Keratinocyte (primary cell): ENCODE results near the gene NYAP2. TPM values are rescaled to one million over a fixed set of nuclear protein-coding genes. Genes with fewer than 3 reads are reported as not detected.

Experiments used
- DNase-seq: peaks from one replicate; pipeline ENCODE4 v3.0.0-alpha.2; 2011; ENCODE audit warnings: low read depth, missing footprints, low spot score
- FAIRE-seq: peaks from 2 replicates; lab custom pipeline; 2011; peaks lifted over from hg19 to GRCh38; lab: Jason Lieb, UNC
- H2AFZ ChIP-seq: 2 replicates; pipeline ENCODE4 v1.6.0; 2012; ENCODE audit warnings: low read length, control low read depth, inconsistent platforms; ENCODE audit not compliant: control insufficient read depth
- H3K27ac ChIP-seq: 2 replicates; pipeline ENCODE4 v1.5.1; 2011; ENCODE audit warnings: low read length; ENCODE audit not compliant: control insufficient read depth, insufficient read depth
- H3K27me3 ChIP-seq: 3 replicates; pipeline ENCODE4 v1.6.0; 2011; ENCODE audit warnings: low read length; ENCODE audit not compliant: control insufficient read depth, insufficient read depth; ENCODE audit errors: extremely low read depth
- H3K36me3 ChIP-seq, 2 experiments: 2 replicates in 1 of 2; 3 replicates in 1 of 2; pipeline ENCODE4 v1.5.1; 2011; ENCODE audit warnings: low read length in 2 of 2, mild to moderate bottlenecking in 1 of 2; ENCODE audit not compliant: control insufficient read depth in 2 of 2, insufficient read depth in 2 of 2; ENCODE audit errors: extremely low read depth in 1 of 2
- H3K4me1 ChIP-seq: 3 replicates; pipeline ENCODE4 v1.5.1; 2011; ENCODE audit warnings: low read length; ENCODE audit not compliant: control insufficient read depth, insufficient read depth; ENCODE audit errors: extremely low read depth
- H3K4me2 ChIP-seq: 3 replicates; pipeline ENCODE4 v1.6.0; 2011; ENCODE audit warnings: low read depth, low read length; ENCODE audit not compliant: control insufficient read depth, insufficient read depth; ENCODE audit errors: extremely low read depth
- H3K4me3 ChIP-seq, 3 experiments: fragments of 200-600 bp in 1 of 3; sonication (generic) in 1 of 3; 2 replicates in 2 of 3; 3 replicates in 1 of 3; pipeline ENCODE4 v1.5.1; 2011 to 2016; ENCODE audit warnings: low read length in 3 of 3, mild to moderate bottlenecking in 3 of 3, control low read depth in 2 of 3, inconsistent platforms in 1 of 3, low read depth in 1 of 3, mixed read lengths in 1 of 3, mixed run types in 1 of 3, moderate library complexity in 1 of 3; ENCODE audit not compliant: control insufficient read depth in 2 of 3, insufficient read depth in 2 of 3; ENCODE audit errors: extremely low read depth in 1 of 3
- H3K79me2 ChIP-seq: 2 replicates; pipeline ENCODE4 v1.6.0; 2012; ENCODE audit warnings: low read length; ENCODE audit not compliant: control insufficient read depth, insufficient read depth
- H3K9ac ChIP-seq: 3 replicates; pipeline ENCODE4 v1.6.0; 2011; ENCODE audit warnings: low read length; ENCODE audit not compliant: control insufficient read depth, insufficient read depth; ENCODE audit errors: extremely low read depth
- H3K9me1 ChIP-seq: 3 replicates; pipeline ENCODE4 v1.6.0; 2011; ENCODE audit warnings: low read length; ENCODE audit not compliant: control insufficient read depth, insufficient read depth; ENCODE audit errors: extremely low read depth
- H3K9me3 ChIP-seq: 2 replicates; pipeline ENCODE4 v1.5.1; 2012; ENCODE audit warnings: low read depth, low read length; ENCODE audit not compliant: control insufficient read depth
- H4K20me1 ChIP-seq: 3 replicates; pipeline ENCODE4 v1.6.0; 2011; ENCODE audit warnings: low read length; ENCODE audit not compliant: control insufficient read depth, insufficient read depth; ENCODE audit errors: extremely low read depth
- CTCF ChIP-seq, 3 experiments: IDR thresholded peaks in 1 of 3; conservative IDR thresholded peaks in 1 of 3; optimal IDR thresholded peaks in 1 of 3; 2 replicates in 2 of 3; 3 replicates in 1 of 3; pipeline versions ENCODE3 to v1.5.1; 2011; ENCODE audit warnings: low read length in 3 of 3, mild to moderate bottlenecking in 3 of 3, moderate library complexity in 2 of 3, control low read depth in 1 of 3, inconsistent platforms in 1 of 3; ENCODE audit not compliant: insufficient read depth in 2 of 3; ENCODE audit errors: extremely low read depth in 1 of 3
- EZH2 ChIP-seq: IDR thresholded peaks from one replicate; pipeline ENCODE4 v1.6.1; 2012; ENCODE audit warnings: inconsistent platforms, mild to moderate bottlenecking, low read length, moderate library complexity
- dilution Hi-C: fragments of 300-500 bp; cut with MboI; formaldehyde crosslinking; loops from one replicate; pipeline ENCODE4 v1.7.0; 2020; ENCODE audit warnings: low sequenced_read_pairs; ENCODE audit not compliant: extremely low pct_ligation_motif_present
- polyA plus RNA-seq, 5 experiments: library from polyadenylated mRNA; depleted of rRNA in 3 of 5; stranded (reverse) in 3 of 5; stranded (forward) in 1 of 5; unstranded in 1 of 5; fragments of >200 nt; gene quantifications; 1 replicate in 1 of 5; 2 replicates in 3 of 5; 3 replicates in 1 of 5; pipeline versions ENCODE4 v1.2.1 to v1.2.3, GENCODE V29; 2011 to 2012; ENCODE audit warnings: missing spikeins in 2 of 5, low read depth in 1 of 5, low replicate concordance in 1 of 5
- small RNA-seq, 3 experiments: library from RNA; depleted of rRNA; stranded (forward); fragments of <200 nt; gene quantifications; one replicate each; pipeline ENCODE3, GENCODE V24; 2012; ENCODE audit warnings: low read depth in 3 of 3, low replicate concordance in 1 of 3; ENCODE audit not compliant: insufficient read length in 3 of 3

NYAP2 gene
- polyA plus RNA-seq, 1 donor (not counting 4 experiments of a cell fraction or from before 2014, with no cell fraction given): not detected

- H3K36me3 ChIP-seq: no peaks in the 10 kb centered on the region
- dilution Hi-C loops: no loop called here
- DNase-seq: no peak
- no peaks in the 10 kb centered on the region for H3K9me1 ChIP-seq
- H3K4me2 ChIP-seq: no peak overlapping the region
- no peaks in the 10 kb centered on the region for H4K20me1 ChIP-seq
- no peak for FAIRE-seq
- H3K4me3 ChIP-seq: no peak overlapping the region
- no peaks in the 10 kb centered on the region for H3K9me3 ChIP-seq
- no peak overlapping the region for H3K9ac ChIP-seq
- no peaks in the 10 kb centered on the region for H3K27me3 ChIP-seq
- H2AFZ ChIP-seq: no peak overlapping the region
- no peaks in the 10 kb centered on the region for H3K79me2 ChIP-seq
- H3K4me1 ChIP-seq: no peaks in the 10 kb centered on the region
- H3K27ac ChIP-seq: no peak overlapping the region
- TF ChIP-seq CTCF (optimal IDR thresholded peaks at IDR 0.05 in 1 of 3, IDR thresholded peaks at IDR 0.05 in 1 of 3, conservative IDR thresholded peaks at IDR 0.05 in 1 of 3; ENCODE audit: extremely low read depth in 1 of 3, insufficient read depth in 2 of 3, low read length in 3 of 3): no peak
- no peak for TF ChIP-seq EZH2
Measured at GRCh38 chr2:225697936-225698335, 298.4 kb downstream of the NYAP2 start.

Small RNAs within 50 kb of the gene (small RNA-seq; reads per million reads assigned to genes)
- gene AC016717.1: 0 reads per million in 3 experiments
